ENCODE results near the gene PRSS37.

DNA sequence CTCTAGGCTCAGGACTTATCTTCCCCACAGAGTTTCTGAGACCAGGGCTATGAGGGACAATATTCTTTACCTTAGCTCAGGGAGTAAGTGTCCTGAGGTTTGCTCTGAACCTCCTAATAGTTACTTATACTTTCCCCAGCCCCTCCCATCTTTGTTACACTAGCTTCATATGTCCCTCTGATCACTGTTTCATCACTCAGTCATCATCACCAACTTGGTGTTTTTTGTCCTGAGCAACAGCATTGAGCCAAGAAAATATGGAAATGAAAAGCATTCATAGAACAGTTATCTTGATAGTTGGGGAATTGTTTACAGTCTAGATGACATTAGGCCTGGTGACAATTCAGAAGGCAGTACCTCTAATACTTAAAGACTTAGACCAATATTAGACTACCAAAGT lies at the start of gene PRSS37:
- TF ChIP-seq CTCF (conservative IDR thresholded peaks at IDR 0.05) (no peak), EZH2 (IDR thresholded peaks at IDR 0.05; ENCODE audit: low read depth) (no peak)
